NCI-H2107 (cell line): ENCODE data around the gene ADAMTSL1.

Experiments
- DNase-seq: peaks from one replicate; lab custom pipeline; 2025; lab: John Stamatoyannopoulos, UW

The ADAMTSL1 gene

GRCh38 chr9:18662320-18662719 is 188.4 kb downstream of the ADAMTSL1 start:
- DNase-seq = no peak

DNA sequence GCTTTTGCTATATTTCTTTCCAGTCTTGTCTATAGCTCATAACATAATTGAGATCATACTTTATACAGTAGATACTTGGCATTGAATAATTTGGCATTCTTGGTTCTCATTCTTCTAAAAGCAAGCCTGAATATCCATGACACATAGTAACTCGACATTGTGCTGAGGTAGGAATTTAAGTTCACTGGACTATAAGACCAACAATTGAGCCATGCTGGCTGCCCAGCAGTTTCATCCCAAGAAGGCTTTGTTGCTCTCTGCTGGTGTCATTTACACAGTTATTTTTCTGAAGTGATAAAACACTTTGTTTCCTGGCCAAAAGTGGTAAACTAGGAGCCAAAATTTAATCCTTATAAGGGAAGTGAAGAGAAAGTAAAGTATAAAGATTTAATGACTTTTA is 192.0 kb downstream of the ADAMTSL1 start:
- no peak for DNase-seq

DNA sequence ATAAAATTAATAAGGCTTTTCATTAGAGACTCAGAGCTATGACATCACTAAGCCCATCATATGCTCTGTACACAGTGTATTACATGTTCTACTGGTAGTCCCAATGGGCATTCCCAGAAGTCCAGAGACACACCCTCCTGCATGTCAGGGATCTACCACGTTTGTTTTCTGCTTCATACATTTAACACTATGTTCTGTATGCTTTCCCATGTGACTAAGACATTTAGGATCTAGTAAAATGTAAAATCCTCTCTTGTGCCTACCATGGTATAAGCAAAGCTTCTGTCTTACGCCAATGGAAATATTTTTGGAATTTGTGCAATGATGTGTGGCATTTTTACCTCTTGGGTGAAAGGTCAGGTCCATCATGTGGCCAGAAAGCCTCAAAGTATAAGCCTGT is 192.4 kb downstream of the ADAMTSL1 start:
- no peak for DNase-seq

DNA sequence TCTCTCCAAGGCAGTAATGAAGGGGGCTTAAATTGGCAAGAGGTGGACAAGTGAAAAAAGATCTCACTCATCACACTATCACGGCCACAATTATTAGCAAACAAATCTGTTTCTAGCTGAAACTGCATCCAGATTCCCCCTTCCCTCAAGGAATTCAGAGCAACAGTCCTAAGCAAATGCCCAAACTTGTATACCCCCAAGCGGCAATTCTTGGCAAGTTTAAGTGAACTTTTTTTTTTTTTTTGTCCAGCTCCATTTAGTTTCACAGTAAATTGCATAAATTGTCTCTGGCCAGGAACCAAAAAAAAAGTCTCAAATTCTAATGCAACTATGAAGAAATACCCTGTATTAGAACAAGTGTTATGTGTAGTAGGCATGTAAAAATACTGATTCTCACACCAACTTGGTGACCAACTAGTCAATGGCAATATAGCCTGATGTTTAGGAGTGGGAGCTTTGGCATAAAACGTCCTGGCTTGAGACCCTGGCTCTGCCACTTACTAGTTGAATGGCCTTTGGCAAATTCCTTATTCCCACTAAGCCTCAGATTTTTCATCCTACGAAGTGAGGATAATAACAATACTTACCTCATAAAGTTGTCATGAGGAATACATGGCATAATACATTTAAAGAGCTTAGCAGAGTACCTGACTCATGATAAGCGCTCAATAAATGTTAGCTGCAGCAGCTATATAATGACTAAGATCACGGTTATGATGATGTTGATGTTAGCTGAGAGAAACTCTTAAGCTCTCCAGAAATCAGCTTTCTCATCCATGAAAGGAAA is 193.2 kb downstream of the ADAMTSL1 start:
- DNase-seq = no peak

DNA sequence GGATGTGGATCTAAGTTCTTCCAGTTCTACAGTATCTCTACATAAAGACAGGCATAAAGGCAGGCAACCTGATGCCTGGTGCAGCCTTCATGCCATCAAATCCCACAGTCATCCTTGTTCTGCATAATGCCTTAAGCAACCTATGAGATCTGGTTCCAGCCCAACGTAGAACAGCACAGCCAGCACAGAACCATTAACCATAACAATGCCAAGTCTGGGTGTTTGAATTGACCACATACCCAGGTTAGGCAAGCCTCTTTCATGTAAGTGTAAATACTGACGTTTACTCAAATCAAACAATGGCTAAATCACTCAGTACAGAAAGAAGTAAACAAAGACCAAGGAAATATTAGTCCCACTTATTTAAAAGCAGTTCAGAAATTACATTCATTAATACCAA is 195.0 kb downstream of the ADAMTSL1 start:
- no peak for DNase-seq

GRCh38 chr9:18672706-18673105 is 198.8 kb downstream of the ADAMTSL1 start:
- DNase-seq = no peak

- no peak for DNase-seq
These were observed 199.2 kb downstream of the ADAMTSL1 start for GRCh38 chr9:18673179-18673578.

DNA sequence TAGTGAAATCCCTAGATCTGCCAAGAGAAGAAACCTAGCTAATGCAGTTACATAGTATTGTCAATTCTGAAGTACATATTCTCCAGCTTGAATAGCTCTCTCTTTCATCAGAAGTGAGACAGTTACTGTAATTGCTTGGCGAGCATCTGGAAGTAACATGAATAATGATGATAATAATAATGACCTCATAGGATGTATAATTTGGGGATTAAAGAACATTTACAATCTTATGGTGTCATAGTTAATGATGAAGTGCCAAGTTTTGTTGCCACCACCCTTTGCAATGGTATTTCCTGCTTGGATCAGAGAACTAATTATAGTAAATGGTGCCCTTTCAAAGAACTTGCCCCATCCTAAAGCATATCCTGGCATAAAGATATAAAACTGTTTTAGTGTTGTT is 201.4 kb downstream of the ADAMTSL1 start:
- no peak for DNase-seq

DNA sequence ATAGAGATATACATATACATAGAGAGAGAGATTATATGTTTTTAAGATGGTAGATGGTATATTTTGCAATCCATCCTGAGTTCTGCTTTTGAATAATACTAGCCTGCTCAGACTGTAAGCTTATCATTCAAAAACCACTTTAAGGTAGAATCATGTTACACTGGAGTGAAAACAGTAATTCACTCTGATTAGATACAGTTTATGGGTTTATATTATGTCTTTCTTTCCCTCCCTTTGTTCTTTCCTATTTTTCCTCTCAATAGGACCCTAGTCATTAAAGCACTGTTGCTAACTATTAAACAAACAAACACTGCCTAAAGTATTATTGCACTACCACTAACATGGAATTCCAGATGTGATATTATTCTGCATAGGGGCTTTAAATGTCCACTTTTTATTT is 202.0 kb downstream of the ADAMTSL1 start:
- DNase-seq = no peak

GRCh38 chr9:18676525-18676924 is 202.6 kb downstream of the ADAMTSL1 start:
- DNase-seq = no peak

DNA sequence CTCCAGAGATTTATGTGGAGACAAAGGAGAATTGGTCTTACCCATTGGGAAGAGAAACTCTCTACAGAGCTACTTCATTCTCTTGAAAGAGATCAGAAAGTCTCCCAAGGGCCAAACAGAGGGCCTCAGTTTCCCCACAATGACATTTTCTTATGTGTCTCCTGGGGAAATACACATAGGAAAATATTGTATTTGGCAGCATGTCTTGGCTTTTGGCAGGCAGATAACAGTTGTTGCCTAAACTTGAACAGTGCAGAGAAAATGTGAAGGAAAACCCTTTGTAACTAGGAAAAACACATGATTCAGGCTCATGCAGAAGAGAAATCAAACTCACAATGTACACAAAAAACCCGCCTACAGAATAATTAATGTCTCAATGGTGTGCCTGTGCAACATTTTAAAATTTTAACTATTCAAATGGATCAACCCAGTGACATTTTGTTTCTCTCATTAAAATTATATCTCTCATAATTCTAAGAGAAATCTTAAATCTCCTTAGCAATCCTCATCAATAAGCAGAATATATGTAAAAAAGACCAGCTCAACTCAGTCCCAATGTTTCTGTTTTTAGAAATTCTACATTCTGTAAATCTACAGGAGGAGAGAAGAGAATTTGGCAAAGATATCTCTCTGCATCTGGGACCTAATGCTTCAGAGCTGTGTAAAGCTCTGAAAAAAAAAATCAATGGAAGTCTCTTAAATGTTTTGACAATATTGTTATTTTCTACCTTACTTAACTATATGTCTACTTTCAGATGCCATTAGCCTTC is 205.1 kb downstream of the ADAMTSL1 start:
- no peak for DNase-seq

GRCh38 chr9:18682907-18683306 is 209.0 kb downstream of the ADAMTSL1 start:
- DNase-seq = no peak

DNA sequence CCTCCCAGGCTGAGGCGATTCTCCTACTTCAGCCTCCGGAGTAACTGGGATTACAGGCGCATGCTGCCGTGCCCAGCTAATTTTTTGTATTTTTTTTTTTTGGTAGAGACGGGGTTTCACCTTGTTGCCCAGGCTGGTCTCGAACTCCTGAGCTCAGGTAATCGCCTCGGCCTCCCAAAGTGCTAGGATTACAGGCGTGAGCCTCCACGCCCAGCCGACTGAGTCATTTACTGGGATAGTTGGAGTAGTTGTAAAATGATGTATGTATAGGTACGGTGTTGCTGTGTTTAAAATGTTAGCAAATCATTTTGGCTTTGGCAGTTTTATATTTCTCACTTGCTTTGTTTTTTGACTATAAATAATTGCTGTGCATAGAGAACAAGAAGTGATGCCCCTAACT is 209.4 kb downstream of the ADAMTSL1 start:
- no peak for DNase-seq

- no peak for DNase-seq
These were observed 209.9 kb downstream of the ADAMTSL1 start for GRCh38 chr9:18683851-18684250.

DNA sequence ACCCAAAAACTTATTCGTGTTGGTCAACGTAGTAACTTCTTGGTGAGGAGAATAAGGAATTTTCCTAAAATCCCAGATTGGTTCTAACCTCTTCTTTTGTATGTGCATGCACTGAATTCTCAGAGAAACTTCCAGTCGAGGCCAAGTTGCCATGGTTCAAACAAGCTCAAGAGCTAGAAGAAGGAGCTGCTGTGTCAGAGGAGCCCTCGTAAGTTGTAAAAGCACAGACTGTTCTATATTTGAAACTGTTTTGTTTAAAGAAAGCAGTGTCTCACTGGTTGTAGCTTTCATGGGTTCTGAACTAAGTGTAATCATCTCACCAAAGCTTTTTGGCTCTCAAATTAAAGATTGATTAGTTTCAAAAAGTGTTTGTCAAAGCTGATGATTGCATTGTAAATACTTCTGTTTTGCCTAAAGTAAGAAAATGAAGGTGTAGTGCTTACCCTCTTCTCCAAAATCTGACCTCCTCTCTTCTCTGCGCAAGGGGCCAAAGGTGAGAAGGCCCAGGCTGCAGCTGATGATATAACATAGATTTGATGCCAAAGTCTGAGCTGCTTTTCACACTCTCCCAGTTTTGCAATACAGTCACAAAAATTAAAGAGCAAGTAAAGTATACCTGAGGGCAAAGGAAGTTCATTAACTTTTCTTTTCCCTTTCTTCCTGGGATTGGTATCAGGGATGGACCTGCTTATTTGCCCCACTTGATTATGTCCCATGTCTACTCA is 210.8 kb downstream of the ADAMTSL1 start:
- no peak for DNase-seq

GRCh38 chr9:18688581-18689565 is 214.9 kb downstream of the ADAMTSL1 start:
- no peak for DNase-seq

GRCh38 chr9:18689921-18690320 is 216.0 kb downstream of the ADAMTSL1 start:
- no peak for DNase-seq

- no peak for DNase-seq
These were observed 218.3 kb downstream of the ADAMTSL1 start for GRCh38 chr9:18692268-18692667.

DNA sequence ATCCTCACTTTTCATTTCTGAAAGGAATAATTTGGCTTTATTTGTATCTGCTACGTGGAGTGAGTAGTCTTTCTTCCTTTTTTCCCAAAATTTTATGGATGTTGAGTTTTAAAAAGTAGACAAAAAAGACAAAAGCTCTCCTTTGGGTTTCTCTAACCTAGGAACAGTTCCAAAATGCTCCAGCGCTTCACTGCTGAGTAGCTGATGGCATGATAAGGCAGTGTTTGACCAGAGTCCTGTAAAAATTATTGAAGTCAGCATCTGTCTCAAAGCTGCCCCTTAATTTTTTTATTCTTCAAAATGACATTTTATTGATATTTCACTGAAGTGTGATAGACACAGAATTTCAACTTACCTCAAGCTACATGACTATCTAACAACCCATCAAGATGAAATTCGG is 219.0 kb downstream of the ADAMTSL1 start:
- no peak for DNase-seq

GRCh38 chr9:18694959-18695668 is 221.2 kb downstream of the ADAMTSL1 start:
- no peak for DNase-seq

- no peak for DNase-seq
These were observed 225.0 kb downstream of the ADAMTSL1 start for GRCh38 chr9:18698992-18699391.
